Caco-2 (cell line): ENCODE data around the gene ZNF648. TPM values are rescaled to one million over a fixed set of nuclear protein-coding genes. Genes with fewer than 3 reads are reported as not detected.

Experiments used
- BruUV-seq: library from RNA; stranded (reverse); fragments of 400-500 nt; replicated peaks from 2 replicates; lab custom pipeline; 2021; lab: Mats Ljungman, UMichigan
- CTCF ChIA-PET: fragments of 300-600 bp; sonication (Branson Sonifier 250); formaldehyde crosslinking; loops from one replicate; lab custom pipeline; 2022; ENCODE audit warnings: antibody characterized with exemption; lab: Charles Lee
- POLR2A ChIA-PET: fragments of 300-600 bp; sonication (Branson Sonifier 250); formaldehyde crosslinking; loops from one replicate; lab custom pipeline; 2022; ENCODE audit warnings: antibody characterized with exemption; lab: Charles Lee
- DNase-seq, 2 experiments: peaks; one replicate each; pipeline versions ENCODE4 v3.0.0 to v3.0.0-alpha.2; 2020 to 2022
- H3K27me3 ChIP-seq: replicated peaks from 2 replicates; pipeline ENCODE4 v1.6.0; 2011; ENCODE audit warnings: low read length; ENCODE audit not compliant: control insufficient read depth, insufficient read depth
- H3K36me3 ChIP-seq: 2 replicates; pipeline ENCODE4 v1.5.1; 2011; ENCODE audit warnings: low read length; ENCODE audit not compliant: control insufficient read depth, insufficient read depth
- H3K4me1 ChIP-seq: fragments of 250-450 bp; sonication (Bioruptor Pico); 2 replicates; pipeline ENCODE4 v1.5.1; 2020; ENCODE audit warnings: mild to moderate bottlenecking
- H3K4me3 ChIP-seq: 2 replicates; pipeline ENCODE4 v1.5.1; 2011; ENCODE audit warnings: low read depth, mild to moderate bottlenecking, control low read depth, low read length
- H3K9me3 ChIP-seq: fragments of 250-450 bp; sonication (Bioruptor Pico); 2 replicates; pipeline ENCODE4 v1.5.1; 2020; ENCODE audit warnings: mild to moderate bottlenecking, moderate library complexity
- H3K27ac Mint-ChIP-seq: one replicate; pipeline ENCODE4 v1.8.0; 2022; ENCODE audit warnings: mixed read lengths; ENCODE audit not compliant: unreplicated experiment
- H3K27me3 Mint-ChIP-seq: one replicate; pipeline ENCODE4 v1.8.0; 2022; ENCODE audit warnings: mixed read lengths; ENCODE audit not compliant: insufficient read depth, unreplicated experiment
- H3K36me3 Mint-ChIP-seq: one replicate; pipeline ENCODE4 v1.8.0; 2022; ENCODE audit warnings: mild to moderate bottlenecking, mixed read lengths; ENCODE audit not compliant: insufficient read depth, unreplicated experiment
- H3K4me1 Mint-ChIP-seq: one replicate; pipeline ENCODE4 v1.8.0; 2022; ENCODE audit warnings: low read depth, mixed read lengths; ENCODE audit not compliant: unreplicated experiment
- H3K4me3 Mint-ChIP-seq: one replicate; pipeline ENCODE4 v1.8.0; 2022; ENCODE audit warnings: mild to moderate bottlenecking, moderate library complexity, mixed read lengths; ENCODE audit not compliant: unreplicated experiment
- H3K9me3 Mint-ChIP-seq: one replicate; pipeline ENCODE4 v1.8.0; 2022; ENCODE audit warnings: mixed read lengths; ENCODE audit not compliant: unreplicated experiment
- CTCF ChIP-seq, 2 experiments: fragments of 200-600 bp in 1 of 2; IDR thresholded peaks; 1 replicate in 1 of 2; 2 replicates in 1 of 2; pipeline versions ENCODE4 v1.5.1 to v1.8.0; 2011 to 2022; ENCODE audit warnings: antibody characterized with exemption in 1 of 2, control low read depth in 1 of 2, inconsistent platforms in 1 of 2, low read depth in 1 of 2, low read length in 1 of 2, mild to moderate bottlenecking in 1 of 2, moderate library complexity in 1 of 2; ENCODE audit not compliant: insufficient read depth in 1 of 2, severe bottlenecking in 1 of 2, unreplicated experiment in 1 of 2
- intact Hi-C: fragments of 100-400 bp; cut with micrococcal nuclease; formaldehyde crosslinking; loops from one replicate; pipeline ENCODE4 v1.10.0; 2022; ENCODE audit not compliant: unreplicated experiment
- total RNA-seq: library from RNA; stranded (reverse); gene quantifications from 2 replicates; pipeline ENCODE4 v1.2.3, GENCODE V29; 2022

The ZNF648 gene
- total RNA-seq, 1 experiment from 2014 or later, result not detected

- no TSS peak for BruUV-seq
- no peaks in the 10 kb centered on the region for H3K4me1 ChIP-seq
- POLR2A ChIA-PET, result no interaction called here
- Mint-ChIP-seq H3K4me3 (no peak overlapping the region), H3K27me3 (peaks cover 12% of the 10 kb centered on the region), H3K27ac (no peak overlapping the region), H3K9me3 (no peaks in the 10 kb centered on the region), H3K4me1 (no peaks in the 10 kb centered on the region), H3K36me3 (no peaks in the 10 kb centered on the region)
- peaks cover 5% of the 10 kb centered on the region; the same call in 1 of the 2 replicates for H3K9me3 ChIP-seq
- no peaks in the 10 kb centered on the region for H3K27me3 ChIP-seq
- no peak for DNase-seq
- H3K36me3 ChIP-seq, result no peaks in the 10 kb centered on the region
- intact Hi-C loops, result no loop called here
- H3K4me3 ChIP-seq, result no peak overlapping the region
- TF ChIP-seq CTCF (IDR thresholded peaks at IDR 0.05; ENCODE audit: insufficient read depth in 1 of 2, low read depth in 1 of 2, low read length in 1 of 2, severe bottlenecking in 1 of 2, unreplicated experiment in 1 of 2), result no peak
- CTCF ChIA-PET, result no interaction called here
Observed at GRCh38 chr1:182065126-182065845, 3.8 kb upstream of the ZNF648 start.

GRCh38 chr1:182064611-182065010 lies 3.1 kb upstream of the ZNF648 start:
- no peak for TF ChIP-seq CTCF (IDR thresholded peaks at IDR 0.05; ENCODE audit: insufficient read depth in 1 of 2, low read depth in 1 of 2, low read length in 1 of 2, severe bottlenecking in 1 of 2, unreplicated experiment in 1 of 2)
- H3K4me1 ChIP-seq, result no peaks in the 10 kb centered on the region
- DNase-seq, result no peak
- Mint-ChIP-seq H3K4me1 (no peaks in the 10 kb centered on the region), H3K27me3 (peaks cover 12% of the 10 kb centered on the region), H3K27ac (no peak overlapping the region), H3K4me3 (no peak overlapping the region), H3K36me3 (no peaks in the 10 kb centered on the region), H3K9me3 (no peaks in the 10 kb centered on the region)
- CTCF ChIA-PET, result no interaction called here
- peaks cover 5% of the 10 kb centered on the region; the same call in 1 of the 2 replicates for H3K9me3 ChIP-seq
- H3K4me3 ChIP-seq, result no peak overlapping the region
- H3K27me3 ChIP-seq, result no peaks in the 10 kb centered on the region
- intact Hi-C loops, result no loop called here
- POLR2A ChIA-PET, result no interaction called here
- H3K36me3 ChIP-seq, result no peaks in the 10 kb centered on the region
- BruUV-seq, result no TSS peak

GRCh38 chr1:182062223-182062622 lies 711 bp upstream of the ZNF648 start:
- no TSS peak for BruUV-seq
- no peaks in the 10 kb centered on the region for H3K4me1 Mint-ChIP-seq
- no peaks in the 10 kb centered on the region for H3K36me3 Mint-ChIP-seq
- no peak overlapping the region for H3K27ac Mint-ChIP-seq
- H3K4me1 ChIP-seq, result no peaks in the 10 kb centered on the region
- DNase-seq, result no peak
- intact Hi-C loops, result no loop called here
- peaks cover 5% of the 10 kb centered on the region; the same call in 1 of the 2 replicates for H3K9me3 ChIP-seq
- H3K4me3 Mint-ChIP-seq, result no peak overlapping the region
- H3K9me3 Mint-ChIP-seq, result no peaks in the 10 kb centered on the region
- ChIA-PET CTCF (interaction anchor here (1.0 kb wide), 1 partner anchor 19 kb away, joined by 3 read pairs; no protein-coding TSS in a partner anchor), POLR2A (no interaction called here)
- peaks cover 12% of the 10 kb centered on the region for H3K27me3 Mint-ChIP-seq
- no peak overlapping the region for H3K4me3 ChIP-seq
- TF ChIP-seq CTCF (IDR thresholded peaks at IDR 0.05; ENCODE audit: insufficient read depth in 1 of 2, low read depth in 1 of 2, low read length in 1 of 2, severe bottlenecking in 1 of 2, unreplicated experiment in 1 of 2), result no peak
- H3K36me3 ChIP-seq, result no peaks in the 10 kb centered on the region
- H3K27me3 ChIP-seq, result no peaks in the 10 kb centered on the region
